ENCODE data around the gene PARP4. TPM values are rescaled to one million over a fixed set of nuclear protein-coding genes. Genes with fewer than 3 reads are reported as not detected.

PARP4 gene
- total and polyA plus RNA-seq, 2 donors (not counting 1 experiment from before 2014, with no cell fraction given), result 22.2 to 88.8 TPM

DNA sequence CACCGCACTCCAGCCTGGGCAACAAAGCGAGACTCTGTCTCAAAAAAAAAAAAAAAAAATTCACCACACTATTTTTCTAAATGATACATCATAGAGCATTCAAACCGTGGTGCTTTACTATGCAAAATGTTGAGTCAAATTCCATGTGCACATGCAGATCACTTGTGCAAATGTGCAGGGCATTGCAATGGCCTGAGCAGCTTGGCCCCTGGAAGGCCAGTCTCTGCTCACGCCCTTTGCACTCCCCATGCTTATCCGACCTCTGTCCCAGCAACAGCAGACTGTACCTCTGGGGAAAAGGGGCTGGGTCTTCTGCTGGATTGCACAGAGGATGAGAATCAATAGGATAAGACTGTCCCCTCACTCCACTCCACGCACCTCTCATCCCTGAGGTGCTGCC lies 58.5 kb downstream of the PARP4 start:
- no peaks in the 10 kb centered on the region for H4K20me1 ChIP-seq (ENCODE audit: control insufficient read depth, insufficient read depth, low read length, poor library complexity, severe bottlenecking)
- no peaks in the 10 kb centered on the region for H3K4me1 Mint-ChIP-seq
- no peaks in the 10 kb centered on the region for H3K27me3 ChIP-seq (replicated peaks in 1 of 4; ENCODE audit: control extremely low read depth in 1 of 4, control insufficient read depth in 3 of 4, insufficient read depth in 4 of 4, low read length in 3 of 4)
- no peak overlapping the region for H3K27ac Mint-ChIP-seq
- H3K9me3 ChIP-seq (ENCODE audit: control extremely low read depth in 1 of 3, control insufficient read depth in 2 of 3, insufficient read depth in 1 of 3, low read length in 2 of 3), result no peaks in the 10 kb centered on the region
- no peaks in the 10 kb centered on the region for H3K9me3 Mint-ChIP-seq (ENCODE audit: insufficient read depth)
- H3K36me3 ChIP-seq (replicated peaks in 1 of 2; ENCODE audit: control extremely low read depth in 1 of 2, control insufficient read depth in 1 of 2, extremely low read depth in 1 of 2, insufficient read depth in 2 of 2, low read length in 1 of 2), result peaks cover 16 to 63% of the 10 kb centered on the region in 2 experiments
- no peak overlapping the region for H3K4me3 Mint-ChIP-seq
- no peak overlapping the region for H3K4me3 ChIP-seq (ENCODE audit: control extremely low read depth in 1 of 5, extremely low read depth in 1 of 5, insufficient read depth in 1 of 5, low read depth in 2 of 5, low read length in 4 of 5)
- H3K27me3 Mint-ChIP-seq, result no peaks in the 10 kb centered on the region
- DNase-seq, result no peak
- no peaks in the 10 kb centered on the region for H3K79me2 ChIP-seq (ENCODE audit: control insufficient read depth, insufficient read depth, low read length)
- 87% methylated on average over 2 of the region's 6 CpGs for WGBS (ENCODE audit: insufficient coverage)
- intact Hi-C loops (cut with micrococcal nuclease), result no loop called here
- no peak for TF ChIP-seq EZH2 (IDR thresholded peaks at IDR 0.05; ENCODE audit: borderline replicate concordance, insufficient read depth, low read depth, low read length, poor library complexity, severe bottlenecking)
- TF ChIP-seq, protein P1, sequence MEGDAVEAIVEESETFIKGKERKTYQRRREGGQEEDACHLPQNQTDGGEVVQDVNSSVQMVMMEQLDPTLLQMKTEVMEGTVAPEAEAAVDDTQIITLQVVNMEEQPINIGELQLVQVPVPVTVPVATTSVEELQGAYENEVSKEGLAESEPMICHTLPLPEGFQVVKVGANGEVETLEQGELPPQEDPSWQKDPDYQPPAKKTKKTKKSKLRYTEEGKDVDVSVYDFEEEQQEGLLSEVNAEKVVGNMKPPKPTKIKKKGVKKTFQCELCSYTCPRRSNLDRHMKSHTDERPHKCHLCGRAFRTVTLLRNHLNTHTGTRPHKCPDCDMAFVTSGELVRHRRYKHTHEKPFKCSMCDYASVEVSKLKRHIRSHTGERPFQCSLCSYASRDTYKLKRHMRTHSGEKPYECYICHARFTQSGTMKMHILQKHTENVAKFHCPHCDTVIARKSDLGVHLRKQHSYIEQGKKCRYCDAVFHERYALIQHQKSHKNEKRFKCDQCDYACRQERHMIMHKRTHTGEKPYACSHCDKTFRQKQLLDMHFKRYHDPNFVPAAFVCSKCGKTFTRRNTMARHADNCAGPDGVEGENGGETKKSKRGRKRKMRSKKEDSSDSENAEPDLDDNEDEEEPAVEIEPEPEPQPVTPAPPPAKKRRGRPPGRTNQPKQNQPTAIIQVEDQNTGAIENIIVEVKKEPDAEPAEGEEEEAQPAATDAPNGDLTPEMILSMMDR (IDR thresholded peaks at IDR 0.05), result no peak
- H2AFZ ChIP-seq (ENCODE audit: insufficient read depth, low read depth, low read length, poor library complexity, severe bottlenecking), result no peak overlapping the region
- no peaks in the 10 kb centered on the region for H3K4me1 ChIP-seq (ENCODE audit: control insufficient read depth in 2 of 2, insufficient read depth in 2 of 2, low read length in 2 of 2)
- no peak overlapping the region for H3K9ac ChIP-seq (ENCODE audit: low read length)
- H3K4me2 ChIP-seq (replicated peaks; ENCODE audit: low read depth, low read length, poor library complexity, severe bottlenecking), result no peak overlapping the region
- ATAC-seq (ENCODE audit: low read depth), result no peak
- ChIA-PET CTCF (no interaction called here), POLR2A (no interaction called here)
- H3K27ac ChIP-seq (ENCODE audit: low read length in 2 of 2), result no peak overlapping the region

DNA sequence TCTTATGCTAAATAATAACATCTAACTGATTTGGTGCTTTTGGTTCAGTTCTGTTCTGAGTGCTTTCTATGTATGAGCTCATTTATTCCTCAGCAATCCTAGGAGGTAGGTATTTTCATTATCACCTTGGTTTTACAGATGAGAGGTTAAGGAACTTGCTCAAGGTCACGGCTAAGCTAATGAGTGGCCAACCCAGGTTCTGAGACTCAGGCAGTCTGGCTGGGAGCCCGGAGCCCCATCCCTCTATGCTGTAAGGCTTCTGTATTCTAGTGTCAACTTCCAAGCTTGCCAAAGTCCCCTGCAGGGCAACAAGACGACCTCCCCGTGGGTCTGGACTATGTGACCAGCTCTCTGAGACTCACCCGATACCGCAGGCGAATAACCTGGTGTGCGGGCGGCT lies 60.5 kb downstream of the PARP4 start:
- Histone ChIP-seq H3K36me3 (replicated peaks in 1 of 2; ENCODE audit: control extremely low read depth in 1 of 2, control insufficient read depth in 1 of 2, extremely low read depth in 1 of 2, insufficient read depth in 2 of 2, low read length in 1 of 2) (peaks cover 16 to 61% of the 10 kb centered on the region in 2 experiments), H2AFZ (ENCODE audit: insufficient read depth, low read depth, low read length, poor library complexity, severe bottlenecking) (no peak overlapping the region), H3K9me3 (ENCODE audit: control extremely low read depth in 1 of 3, control insufficient read depth in 2 of 3, insufficient read depth in 1 of 3, low read length in 2 of 3) (no peaks in the 10 kb centered on the region), H4K20me1 (ENCODE audit: control insufficient read depth, insufficient read depth, low read length, poor library complexity, severe bottlenecking) (no peaks in the 10 kb centered on the region), H3K79me2 (ENCODE audit: control insufficient read depth, insufficient read depth, low read length) (no peaks in the 10 kb centered on the region), H3K27me3 (replicated peaks in 1 of 4; ENCODE audit: control extremely low read depth in 1 of 4, control insufficient read depth in 3 of 4, insufficient read depth in 4 of 4, low read length in 3 of 4) (no peaks in the 10 kb centered on the region), H3K4me3 (ENCODE audit: control extremely low read depth in 1 of 5, extremely low read depth in 1 of 5, insufficient read depth in 1 of 5, low read depth in 2 of 5, low read length in 4 of 5) (no peak overlapping the region), H3K4me1 (ENCODE audit: control insufficient read depth in 2 of 2, insufficient read depth in 2 of 2, low read length in 2 of 2) (no peaks in the 10 kb centered on the region), H3K27ac (ENCODE audit: low read length in 2 of 2) (no peak overlapping the region), H3K4me2 (replicated peaks; ENCODE audit: low read depth, low read length, poor library complexity, severe bottlenecking) (no peak overlapping the region), H3K9ac (ENCODE audit: low read length) (no peak overlapping the region)
- CTCF ChIA-PET, result no interaction called here
- no peak for TF ChIP-seq EZH2 (IDR thresholded peaks at IDR 0.05; ENCODE audit: borderline replicate concordance, insufficient read depth, low read depth, low read length, poor library complexity, severe bottlenecking)
- TF ChIP-seq, protein P1 (IDR thresholded peaks at IDR 0.05), result no peak
- DNase-seq, result no peak
- no peaks in the 10 kb centered on the region for H3K27me3 Mint-ChIP-seq
- H3K4me1 Mint-ChIP-seq, result no peaks in the 10 kb centered on the region
- no peak overlapping the region for H3K4me3 Mint-ChIP-seq
- WGBS (ENCODE audit: insufficient coverage), result 94% methylated on average over 9 of the region's 9 CpGs
- no peak overlapping the region for H3K27ac Mint-ChIP-seq
- H3K9me3 Mint-ChIP-seq (ENCODE audit: insufficient read depth), result no peaks in the 10 kb centered on the region
- ATAC-seq (ENCODE audit: low read depth), result no peak
- intact Hi-C loops (cut with micrococcal nuclease), result no loop called here
- POLR2A ChIA-PET, result no interaction called here
